Cardiac septum (tissue), 1 donor: ENCODE data around the gene WIF1. TPM values are rescaled to one million over a fixed set of nuclear protein-coding genes. Genes with fewer than 3 reads are reported as not detected.

ENCODE experiments used
- DNase-seq: peaks from one replicate; pipeline ENCODE4 v3.0.0-alpha.2; 2020; ENCODE audit warnings: low spot score
- intact Hi-C: fragments of 100-400 bp; cut with DNase I; formaldehyde crosslinking; loops from one replicate; pipeline ENCODE4 v1.14.0; 2022
- total RNA-seq: library from RNA; stranded (reverse); fragmentation: NEBNext Ultra II Directional; extraction: Animal tissue kit (Norgen Biotek cat#: 25700); gene quantifications from one replicate; pipeline ENCODE4 v1.2.1, GENCODE V29; 2021
- donor health status: DM: no; HTN: no; CAD: no.

The WIF1 gene
- total RNA-seq, 1 donor from 2014 or later: 0.13 TPM

DNA sequence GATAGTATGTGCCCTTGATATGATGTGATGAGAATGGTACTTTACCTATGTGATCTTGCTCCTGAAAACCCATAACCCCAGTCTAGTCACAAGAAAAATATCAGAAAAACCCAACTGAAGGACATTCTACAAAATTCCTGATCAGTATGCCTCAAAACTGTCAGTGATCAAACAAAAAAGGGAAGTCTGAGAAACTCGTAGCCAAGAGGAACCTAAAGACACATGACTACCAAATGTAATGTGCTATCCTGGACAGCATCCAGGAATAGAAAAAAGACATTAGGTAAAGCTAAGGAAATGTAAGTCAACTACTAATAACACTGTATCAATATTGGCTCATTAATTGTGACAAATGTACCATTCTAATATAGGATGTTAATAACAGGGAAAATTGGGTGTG, 4.1 kb upstream of the WIF1 start:
- no peak for DNase-seq
- intact Hi-C loops: no loop called here

DNA sequence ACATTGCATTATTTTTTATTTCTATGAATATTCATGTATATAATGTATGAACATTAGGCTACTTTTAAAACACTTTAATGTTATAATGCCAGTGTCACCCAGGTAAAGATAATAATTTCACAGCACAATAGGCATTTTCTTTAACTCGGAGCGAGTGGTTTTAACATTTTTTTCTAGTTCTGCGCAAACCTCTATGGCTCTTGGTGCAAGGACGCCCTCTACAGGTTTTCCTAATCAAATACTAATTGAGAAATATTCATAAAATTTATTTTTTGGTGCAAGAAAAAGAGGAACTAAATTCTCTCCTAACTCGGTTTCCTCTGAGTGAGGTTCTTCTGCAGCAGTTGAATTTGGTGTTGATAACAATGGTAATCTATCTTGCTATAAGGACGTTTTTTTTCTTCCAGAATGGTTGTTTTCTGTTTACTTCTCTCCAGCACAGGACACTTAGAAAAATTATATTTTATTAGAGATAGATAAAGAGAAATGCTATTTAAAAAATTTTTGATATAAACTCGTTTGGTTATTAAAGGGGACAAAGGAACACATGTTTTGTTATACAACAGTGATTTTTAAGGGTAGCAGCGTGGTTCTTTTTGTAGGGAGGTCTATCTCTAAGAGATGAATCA, 2.4 kb upstream of the WIF1 start:
- no peak for DNase-seq
- intact Hi-C loops: loop anchor here (5.0 kb wide), 1 partner anchor 231 kb away; no protein-coding TSS in a partner anchor

DNA sequence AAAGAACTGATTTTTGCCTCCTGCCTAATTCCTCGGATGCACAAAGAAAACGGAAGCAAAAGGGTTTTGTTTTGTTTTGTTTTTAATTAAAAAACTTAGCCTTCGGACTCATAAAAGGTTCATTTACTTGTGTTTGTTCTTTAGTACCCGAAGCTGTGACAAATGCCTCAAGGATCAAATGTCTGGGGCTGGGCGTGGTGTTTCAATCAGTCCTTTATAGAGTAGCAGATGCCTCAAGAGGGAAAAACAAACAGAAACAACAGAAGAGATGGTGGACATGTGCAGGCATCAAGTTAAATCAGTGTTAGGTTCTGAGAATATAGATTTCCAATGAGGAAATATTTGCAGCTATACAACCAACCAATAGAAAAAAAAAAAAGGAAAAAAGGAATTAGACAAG, 1.6 kb upstream of the WIF1 start:
- intact Hi-C loops: loop anchor here (5.0 kb wide), 1 partner anchor 230 kb away; no protein-coding TSS in a partner anchor
- no peak for DNase-seq

DNA sequence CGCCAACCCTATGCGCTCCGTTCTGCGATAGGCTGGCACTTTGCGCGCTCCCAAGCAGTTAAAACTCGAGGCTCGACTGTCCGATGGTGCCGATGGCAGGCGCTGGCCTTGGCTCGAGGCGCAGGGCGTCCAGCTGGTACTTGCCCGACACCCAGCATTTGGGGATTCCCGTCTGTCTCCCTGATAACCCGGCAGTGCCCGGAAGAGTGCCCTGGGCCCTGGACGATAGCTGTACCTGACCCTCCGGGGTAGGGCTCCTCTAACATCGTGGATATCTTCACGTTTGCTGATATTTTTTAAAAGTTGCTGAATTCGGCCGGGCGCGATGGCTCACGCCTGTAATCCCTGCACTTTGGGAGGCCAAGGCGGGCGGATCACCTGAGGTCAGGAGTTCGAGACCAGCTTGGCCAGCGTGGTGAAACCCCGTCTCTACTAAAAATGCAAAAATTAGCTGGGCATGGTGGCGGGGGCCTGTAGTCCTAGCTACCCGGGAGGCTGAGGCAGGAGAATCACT, 908 bp upstream of the WIF1 start:
- DNase-seq: no peak
- intact Hi-C loops: loop anchor here (5.0 kb wide), 1 partner anchor 230 kb away; no protein-coding TSS in a partner anchor

DNA sequence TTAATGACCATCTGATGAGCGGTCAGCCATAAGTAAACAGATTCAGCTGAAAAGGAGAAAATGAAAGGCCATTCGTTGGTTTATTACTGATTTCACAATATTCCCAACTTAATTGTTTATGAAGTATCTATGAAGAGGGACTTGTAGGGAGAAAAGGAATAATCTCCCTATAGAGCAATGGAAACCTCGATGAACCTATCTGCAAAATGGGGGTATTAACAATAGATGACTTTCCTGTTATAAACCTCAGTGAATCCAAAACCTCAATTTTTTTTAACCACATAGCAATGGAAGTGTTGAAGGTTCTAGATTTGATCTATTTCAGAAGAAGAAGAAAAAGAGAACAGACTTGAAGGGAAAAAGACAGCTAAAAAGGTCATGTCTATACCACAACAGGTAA, 2.0 kb downstream of the WIF1 start:
- intact Hi-C loops: loop anchor here (5.0 kb wide), 1 partner anchor 217 kb away; no protein-coding TSS in a partner anchor
- no peak for DNase-seq

DNA sequence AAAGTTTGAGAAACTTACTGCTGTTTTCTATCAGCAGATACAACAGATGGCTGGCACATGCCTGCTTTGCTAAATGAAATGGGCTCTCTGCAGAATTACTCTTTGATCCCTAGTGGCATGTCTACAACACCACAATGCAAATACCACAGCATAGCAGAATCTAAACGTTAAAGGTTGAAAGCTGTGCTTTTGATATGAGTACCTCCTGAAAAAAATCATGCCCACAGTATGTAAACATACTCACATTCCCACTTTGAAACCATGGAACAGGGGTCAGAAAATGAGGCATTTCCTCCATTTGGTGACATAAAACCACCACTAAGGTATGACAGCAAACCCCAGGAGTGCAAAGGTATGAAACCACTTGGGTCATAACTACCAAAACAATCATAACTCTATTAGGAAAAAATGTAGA, 7.5 kb downstream of the WIF1 start:
- DNase-seq: no peak
- intact Hi-C loops: no loop called here

DNA sequence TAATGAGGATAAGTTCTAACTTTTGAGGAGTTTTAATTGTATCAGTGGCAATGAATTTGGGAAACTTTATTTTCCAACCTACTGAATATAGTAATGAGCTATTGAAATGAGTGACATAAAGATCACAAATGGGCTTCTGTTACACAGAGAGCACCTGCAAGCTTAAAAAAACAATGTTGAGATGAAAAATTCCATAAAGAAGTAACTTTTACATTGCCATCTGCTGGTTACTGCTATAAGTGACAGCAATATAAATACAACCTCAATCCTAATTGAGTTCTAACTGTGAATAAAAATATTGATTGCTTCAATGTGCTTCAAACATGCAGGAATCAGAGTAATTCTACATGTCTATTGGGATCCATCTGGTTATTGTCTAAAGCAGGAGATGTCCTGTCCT, 14.2 kb downstream of the WIF1 start:
- no peak for DNase-seq
- intact Hi-C loops: loop anchor here (5.0 kb wide), 1 partner anchor 215 kb away; no protein-coding TSS in a partner anchor

DNA sequence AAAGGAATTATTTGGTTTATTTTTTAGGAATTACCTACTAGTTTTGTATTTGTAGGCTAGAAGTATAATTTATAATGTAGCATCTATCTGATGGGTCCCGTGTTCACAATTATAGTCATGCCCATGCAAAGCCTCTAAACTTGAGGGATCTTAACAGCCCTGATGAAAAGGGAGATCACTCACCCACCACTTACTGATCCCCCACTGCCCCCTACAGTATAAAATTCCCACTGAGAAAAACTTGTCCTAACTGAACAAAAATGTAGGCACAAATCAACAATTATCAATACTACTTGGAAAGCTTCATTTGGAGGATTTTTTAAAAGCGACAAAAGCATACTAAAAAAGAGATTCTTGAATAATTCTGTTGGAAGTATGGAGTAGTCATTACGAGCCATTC, 21.0 kb downstream of the WIF1 start:
- DNase-seq: no peak
- intact Hi-C loops: no loop called here

DNA sequence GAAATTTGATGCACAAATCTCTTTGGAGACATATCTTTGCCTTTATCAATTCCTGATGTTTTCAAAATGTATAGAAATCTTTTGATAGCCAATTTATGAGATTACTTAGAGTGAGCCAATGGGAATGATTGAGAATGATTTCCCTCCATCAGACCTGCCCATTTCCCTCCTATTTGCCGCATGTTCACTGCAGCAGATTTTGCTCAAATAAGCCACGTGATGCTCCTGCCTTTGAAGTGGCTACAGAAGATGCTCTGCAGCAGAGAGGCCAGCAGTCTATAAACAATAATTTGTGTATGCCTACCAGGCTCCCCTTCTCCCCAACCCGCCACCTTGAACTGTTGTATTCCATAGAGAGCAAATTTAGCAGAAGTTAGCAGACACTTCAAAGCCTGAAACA, 21.9 kb downstream of the WIF1 start:
- intact Hi-C loops: no loop called here
- DNase-seq: no peak

DNA sequence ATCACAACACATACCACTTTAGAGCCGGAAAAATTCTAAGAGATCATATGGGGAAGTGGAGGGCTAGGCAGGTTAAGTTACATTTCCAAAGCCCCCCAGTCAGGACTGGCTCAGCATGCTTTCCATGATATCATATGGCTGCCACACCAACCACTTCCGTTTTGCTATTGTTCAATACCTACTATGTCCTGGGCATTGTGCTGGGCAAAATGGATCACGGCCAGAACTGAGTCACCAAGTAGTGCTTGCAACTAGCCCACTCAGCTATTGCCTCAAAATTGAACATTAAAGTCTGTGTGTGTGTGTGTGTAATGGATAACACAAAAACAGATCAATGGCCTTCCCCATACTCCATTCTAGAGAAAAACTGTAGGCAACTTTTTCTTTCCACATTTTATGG, 22.7 kb downstream of the WIF1 start:
- intact Hi-C loops: no loop called here
- no peak for DNase-seq

DNA sequence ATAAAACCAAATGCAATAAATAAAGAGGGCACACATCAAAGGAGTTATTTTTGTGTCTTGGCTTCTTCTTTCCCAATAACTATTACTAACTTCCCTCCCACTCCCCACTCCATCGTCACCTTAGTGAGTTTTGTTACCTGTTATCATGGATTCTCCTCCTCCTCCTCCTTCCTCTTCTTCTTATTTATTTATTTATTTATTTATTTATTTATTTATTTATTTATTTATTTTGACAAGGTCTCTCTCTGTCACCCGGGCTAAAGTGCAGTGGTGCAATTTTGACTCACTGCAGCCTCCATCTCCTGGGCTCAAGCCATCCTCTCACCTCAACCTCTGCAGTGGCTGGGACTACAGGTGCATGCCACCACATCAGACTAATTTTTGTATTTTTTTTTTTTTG, 26.4 kb downstream of the WIF1 start:
- no peak for DNase-seq
- intact Hi-C loops: no loop called here

DNA sequence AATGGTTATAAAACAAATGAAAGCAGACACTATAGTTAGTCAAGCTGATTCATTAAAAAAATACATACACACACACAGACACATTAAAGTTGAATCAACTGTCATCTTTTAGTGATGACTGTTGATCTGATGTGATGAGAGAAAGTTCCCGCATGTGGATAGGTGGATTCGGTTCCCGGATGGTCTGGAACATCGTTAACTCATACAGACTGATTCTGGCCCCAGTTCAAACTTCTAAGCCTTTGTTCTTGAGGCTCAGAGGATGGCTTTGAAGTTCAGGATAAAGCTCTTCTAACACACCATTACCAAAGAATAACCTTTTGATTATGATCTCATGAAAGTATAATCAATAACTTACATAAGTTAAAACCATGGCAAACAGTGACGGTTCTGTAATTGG, 27.5 kb downstream of the WIF1 start:
- intact Hi-C loops: no loop called here
- no peak for DNase-seq

DNA sequence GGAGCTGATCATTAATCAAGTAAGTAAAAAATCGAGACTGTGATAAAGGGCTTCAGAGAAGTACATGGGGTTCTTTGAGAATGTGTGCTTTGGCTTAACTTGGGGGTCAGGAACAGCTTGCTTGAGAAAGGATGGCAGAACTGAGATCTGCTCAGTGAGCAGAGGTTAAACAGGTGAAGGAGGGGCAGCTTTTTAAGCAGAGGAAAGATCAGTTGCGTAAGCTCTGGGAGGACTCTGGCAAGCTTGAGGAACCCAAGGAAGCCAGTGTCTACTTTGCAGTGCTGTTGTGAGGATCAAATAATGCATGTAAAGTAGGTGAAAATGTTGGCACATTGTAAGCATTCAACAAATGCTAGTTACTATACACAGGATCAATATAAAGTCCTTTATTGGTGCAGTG, 30.6 kb downstream of the WIF1 start:
- intact Hi-C loops: no loop called here
- DNase-seq: no peak

DNA sequence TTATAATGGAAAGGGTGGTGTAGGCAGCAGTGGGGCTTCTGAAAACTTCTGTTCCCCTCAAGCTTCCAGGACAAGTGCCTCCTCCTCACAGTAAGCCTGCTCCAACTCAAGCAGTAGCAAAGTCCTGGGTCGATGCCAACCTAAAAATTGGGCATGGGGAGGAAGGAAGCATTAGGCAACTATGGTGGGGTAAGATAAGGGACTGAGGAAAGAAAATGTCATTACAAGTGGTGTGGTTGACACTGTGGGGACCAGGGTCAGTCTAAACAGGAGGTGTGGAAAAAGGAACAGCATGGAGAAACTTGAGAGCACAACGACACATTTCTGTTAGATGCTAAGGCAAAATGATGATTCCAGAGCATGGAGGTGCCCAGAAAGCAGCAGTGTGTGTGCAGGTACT, 34.9 kb downstream of the WIF1 start:
- intact Hi-C loops: no loop called here
- DNase-seq: no peak

DNA sequence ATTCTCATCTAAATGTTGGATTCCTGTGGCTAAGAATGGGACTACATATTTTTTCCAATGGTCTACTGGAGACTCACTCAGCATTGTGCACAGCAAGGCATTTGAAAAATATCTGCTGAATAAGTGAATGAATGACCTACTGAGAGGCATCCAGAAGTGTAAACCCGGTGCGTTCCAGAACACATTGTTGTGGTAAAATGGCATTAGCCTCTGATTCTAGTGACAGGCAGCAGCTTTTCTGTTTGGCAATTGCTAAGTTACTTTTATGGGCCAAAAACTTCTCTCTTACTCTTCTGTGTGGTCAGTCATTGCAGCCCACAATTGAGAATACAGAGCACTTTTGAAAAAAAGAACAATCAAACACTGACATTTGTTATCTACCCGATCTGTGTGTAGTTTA, 36.5 kb downstream of the WIF1 start:
- intact Hi-C loops: no loop called here
- no peak for DNase-seq

DNA sequence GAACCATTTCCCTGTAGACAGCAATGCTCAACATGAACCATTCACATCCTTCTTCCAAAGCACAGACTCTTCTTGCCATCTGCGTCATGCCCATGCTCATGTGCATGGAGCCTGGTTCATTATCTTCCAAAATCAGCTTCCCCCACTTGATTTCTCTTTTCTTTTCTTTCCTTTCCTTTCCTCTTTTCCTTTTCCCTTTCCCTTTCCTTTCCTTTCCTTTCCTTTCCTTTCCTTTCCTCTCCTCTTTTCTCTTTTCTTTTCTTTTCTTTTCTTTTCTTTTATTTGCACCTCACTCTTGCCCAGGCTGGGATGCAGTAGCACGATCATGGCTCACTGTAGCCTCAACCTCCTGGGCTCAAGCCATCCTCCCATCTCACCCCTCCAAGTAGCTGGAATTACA, 37.5 kb downstream of the WIF1 start:
- intact Hi-C loops: no loop called here
- no peak for DNase-seq

DNA sequence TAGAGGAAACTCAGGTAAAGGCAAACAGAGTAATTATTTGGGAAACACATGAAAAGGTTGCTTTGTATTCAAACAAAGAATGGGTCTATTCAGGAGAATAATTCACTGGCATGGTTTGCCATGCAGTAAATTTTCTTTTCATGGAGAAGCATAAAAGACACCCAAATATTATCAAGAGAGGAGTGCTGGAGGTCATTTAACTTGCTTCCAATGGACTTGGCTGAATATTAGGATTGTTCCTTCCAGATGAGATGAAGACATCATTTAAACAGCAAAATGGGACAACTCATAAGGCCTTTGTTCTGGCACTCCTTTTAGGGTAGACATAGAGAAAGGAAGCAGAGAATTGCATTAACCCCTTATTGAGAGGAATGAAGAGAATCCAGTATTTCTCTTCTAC, 38.7 kb downstream of the WIF1 start:
- no peak for DNase-seq
- intact Hi-C loops: no loop called here

DNA sequence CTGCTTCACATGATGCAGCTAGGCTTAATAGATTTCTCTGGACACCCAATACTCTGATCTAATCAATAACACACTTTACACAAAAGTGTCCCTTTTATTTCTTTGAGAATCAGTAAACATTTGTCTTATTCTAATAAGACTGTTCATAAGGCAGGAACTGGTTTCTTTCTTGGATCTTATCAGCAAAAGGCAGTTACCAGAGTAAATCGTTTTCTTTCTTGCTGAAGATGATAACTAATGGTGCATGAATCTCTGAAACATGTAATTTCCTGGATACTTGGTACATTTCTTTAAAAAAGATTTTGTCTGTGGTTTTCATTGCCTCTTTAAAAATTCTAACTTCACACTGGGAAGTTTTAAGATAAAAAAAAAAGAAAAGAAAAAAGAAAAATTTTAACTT, 39.6 kb downstream of the WIF1 start:
- no peak for DNase-seq
- intact Hi-C loops: no loop called here

DNA sequence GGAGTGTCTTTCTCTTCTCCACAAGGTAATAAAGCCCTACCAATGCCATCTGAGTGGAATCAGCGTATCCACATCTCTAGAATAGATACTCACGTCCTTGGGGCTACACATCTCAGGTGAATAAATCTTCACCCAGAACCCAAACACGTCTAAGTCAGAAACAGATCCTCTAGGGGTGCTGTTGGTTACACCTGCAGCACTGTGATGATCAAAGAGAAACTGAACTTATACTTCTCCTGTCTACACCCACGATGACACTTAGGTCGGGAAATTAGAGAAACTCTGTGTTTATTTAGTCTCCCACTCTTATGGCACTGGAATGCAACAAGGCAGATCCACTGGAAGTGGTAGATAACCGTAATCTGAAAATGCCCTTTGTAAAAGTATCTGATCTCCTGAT, 46.2 kb downstream of the WIF1 start:
- intact Hi-C loops: no loop called here

DNA sequence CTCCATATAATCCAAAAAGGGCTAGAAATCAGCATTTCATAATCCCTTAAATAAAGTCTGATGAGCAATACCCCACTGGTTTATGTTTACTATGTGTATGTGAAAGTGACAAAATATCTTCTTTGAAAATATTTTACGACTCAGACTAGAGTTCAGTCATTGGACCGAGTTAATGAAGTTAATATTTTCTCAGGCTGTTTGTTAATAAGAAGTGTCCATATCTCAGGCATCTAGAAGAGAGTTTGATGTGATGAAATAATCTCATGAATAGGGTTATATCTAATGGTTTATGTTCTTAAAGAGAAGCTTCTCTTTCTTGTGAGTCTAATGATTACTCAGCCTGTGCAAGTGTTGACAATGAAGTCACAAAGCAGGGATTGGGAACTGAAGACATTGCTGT, 51.8 kb downstream of the WIF1 start:
- intact Hi-C loops: no loop called here
- DNase-seq: no peak

More for the DNA sequence above, 46.2 kb downstream of the WIF1 start:
- no peak for DNase-seq

DNA sequence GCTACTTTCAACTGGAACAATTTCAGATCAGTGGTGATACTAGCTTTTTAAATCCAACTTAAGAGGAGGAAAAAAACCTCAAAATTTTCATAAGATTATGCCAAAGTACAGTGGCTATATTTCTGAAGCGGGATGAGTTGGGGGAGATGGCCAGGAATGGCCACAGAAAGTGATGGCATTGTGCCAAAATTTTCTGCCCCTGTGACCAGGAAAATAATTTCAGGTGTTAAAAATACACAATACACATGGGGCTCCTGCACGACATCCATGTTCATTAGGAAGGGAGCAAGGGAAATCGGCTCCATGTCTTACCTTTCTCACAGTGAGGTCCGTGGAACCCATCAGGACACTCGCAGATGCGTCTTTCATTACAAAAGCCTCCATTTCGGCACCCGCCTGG, 53.7 kb downstream of the WIF1 start:
- DNase-seq: no peak
- intact Hi-C loops: no loop called here

DNA sequence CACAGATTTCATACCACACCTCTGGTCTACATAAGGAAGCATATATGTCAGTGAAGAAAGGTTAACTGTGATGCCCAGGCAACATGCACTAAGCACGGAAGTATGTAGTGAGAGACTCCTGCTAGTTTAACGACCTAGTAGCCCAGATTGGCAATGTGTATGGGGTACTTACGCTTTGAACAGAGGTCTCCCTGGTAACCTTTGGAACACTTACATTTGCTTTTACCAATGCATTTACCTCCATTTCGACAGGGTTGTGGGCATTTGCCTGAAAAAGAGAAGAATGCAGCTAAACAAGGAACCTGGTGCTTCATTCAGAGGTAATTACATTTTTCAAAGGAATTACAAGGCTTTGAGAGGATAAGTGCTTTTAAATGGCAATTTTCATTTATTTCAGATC, 65.2 kb downstream of the WIF1 start:
- intact Hi-C loops: no loop called here
- DNase-seq: no peak
